ENCODE results near the gene MAPKAPK2. TPM values are rescaled to one million over a fixed set of nuclear protein-coding genes. Genes with fewer than 3 reads are reported as not detected.

Gene MAPKAPK2
- total RNA-seq, 2 experiments from 2014 or later = 14.5 to 39.9 TPM

DNA sequence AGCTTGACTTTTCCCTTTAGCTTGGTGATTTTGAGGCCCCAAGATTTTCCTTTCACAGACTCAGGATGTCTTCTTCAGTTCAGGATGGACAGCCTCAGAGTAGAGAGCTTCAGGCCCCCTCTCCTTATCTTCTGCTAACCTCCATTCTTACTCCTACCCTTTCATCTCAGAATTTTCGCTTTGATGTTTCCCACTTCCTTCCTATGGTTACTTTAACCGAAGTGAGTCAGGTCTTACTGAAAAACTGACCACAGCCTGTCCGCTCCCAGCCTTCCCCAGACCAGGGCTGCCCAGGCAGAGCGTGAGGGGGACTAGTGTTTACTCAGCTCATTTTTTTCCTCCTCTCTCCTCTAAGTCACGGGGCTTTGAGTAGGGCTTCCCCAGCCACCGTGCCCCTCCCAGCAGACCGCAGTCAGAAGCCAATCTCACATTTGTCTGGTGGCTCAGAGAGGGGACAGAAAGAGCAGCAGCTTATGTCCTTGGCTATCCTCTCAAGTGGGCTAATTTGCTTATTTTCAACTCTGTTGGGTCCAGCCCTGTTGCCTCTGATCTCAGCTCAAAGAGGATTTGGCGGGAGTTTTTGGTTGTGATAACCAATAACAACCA is 81.6 kb downstream of the MAPKAPK2 start:
- Histone ChIP-seq H3K9me3 (ENCODE audit: low read length) (no peaks in the 10 kb centered on the region), H3K79me2 (ENCODE audit: insufficient read depth, low read depth, low read length) (no peaks in the 10 kb centered on the region), H4K20me1 (ENCODE audit: insufficient read depth, low read length) (no peaks in the 10 kb centered on the region), H2AFZ (ENCODE audit: low read length) (no peak overlapping the region), H3K4me1 (ENCODE audit: insufficient read depth, low read length, poor library complexity, severe bottlenecking) (peaks cover 9% of the 10 kb centered on the region), H3K4me2 (ENCODE audit: low read length) (no peak overlapping the region), H3K9me2 (ENCODE audit: insufficient read depth, low read length) (no peaks in the 10 kb centered on the region), H3K36me3 (ENCODE audit: insufficient read depth, low read length) (no peaks in the 10 kb centered on the region), H3K27ac (ENCODE audit: low read depth, low read length, poor library complexity, severe bottlenecking) (no peak overlapping the region), H3K4me3 (ENCODE audit: low read depth, low read length, poor library complexity, severe bottlenecking) (no peak overlapping the region)
- ChIA-PET POLR2A (interaction anchor here (0.6 to 1.6 kb wide), 4 partner anchors 8 to 52 kb away, joined by 3 to 7 read pairs (median 4); no protein-coding TSS in a partner anchor), CTCF (ENCODE audit: unreplicated experiment) (no interaction called here)
- no TSS peak for BruUV-seq (replicated peaks)
- intact Hi-C loops (cut with micrococcal nuclease; ENCODE audit: unreplicated experiment) = no loop called here
- no peak for DNase-seq (ENCODE audit: low spot score)
- TF ChIP-seq, protein P1, sequence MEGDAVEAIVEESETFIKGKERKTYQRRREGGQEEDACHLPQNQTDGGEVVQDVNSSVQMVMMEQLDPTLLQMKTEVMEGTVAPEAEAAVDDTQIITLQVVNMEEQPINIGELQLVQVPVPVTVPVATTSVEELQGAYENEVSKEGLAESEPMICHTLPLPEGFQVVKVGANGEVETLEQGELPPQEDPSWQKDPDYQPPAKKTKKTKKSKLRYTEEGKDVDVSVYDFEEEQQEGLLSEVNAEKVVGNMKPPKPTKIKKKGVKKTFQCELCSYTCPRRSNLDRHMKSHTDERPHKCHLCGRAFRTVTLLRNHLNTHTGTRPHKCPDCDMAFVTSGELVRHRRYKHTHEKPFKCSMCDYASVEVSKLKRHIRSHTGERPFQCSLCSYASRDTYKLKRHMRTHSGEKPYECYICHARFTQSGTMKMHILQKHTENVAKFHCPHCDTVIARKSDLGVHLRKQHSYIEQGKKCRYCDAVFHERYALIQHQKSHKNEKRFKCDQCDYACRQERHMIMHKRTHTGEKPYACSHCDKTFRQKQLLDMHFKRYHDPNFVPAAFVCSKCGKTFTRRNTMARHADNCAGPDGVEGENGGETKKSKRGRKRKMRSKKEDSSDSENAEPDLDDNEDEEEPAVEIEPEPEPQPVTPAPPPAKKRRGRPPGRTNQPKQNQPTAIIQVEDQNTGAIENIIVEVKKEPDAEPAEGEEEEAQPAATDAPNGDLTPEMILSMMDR (conservative IDR thresholded peaks at IDR 0.05; ENCODE audit: low read length) = no peak
- TF ChIP-seq EZH2phosphoT487 (IDR thresholded peaks at IDR 0.05; ENCODE audit: borderline replicate concordance, low read depth, low read length) = no peak

DNA sequence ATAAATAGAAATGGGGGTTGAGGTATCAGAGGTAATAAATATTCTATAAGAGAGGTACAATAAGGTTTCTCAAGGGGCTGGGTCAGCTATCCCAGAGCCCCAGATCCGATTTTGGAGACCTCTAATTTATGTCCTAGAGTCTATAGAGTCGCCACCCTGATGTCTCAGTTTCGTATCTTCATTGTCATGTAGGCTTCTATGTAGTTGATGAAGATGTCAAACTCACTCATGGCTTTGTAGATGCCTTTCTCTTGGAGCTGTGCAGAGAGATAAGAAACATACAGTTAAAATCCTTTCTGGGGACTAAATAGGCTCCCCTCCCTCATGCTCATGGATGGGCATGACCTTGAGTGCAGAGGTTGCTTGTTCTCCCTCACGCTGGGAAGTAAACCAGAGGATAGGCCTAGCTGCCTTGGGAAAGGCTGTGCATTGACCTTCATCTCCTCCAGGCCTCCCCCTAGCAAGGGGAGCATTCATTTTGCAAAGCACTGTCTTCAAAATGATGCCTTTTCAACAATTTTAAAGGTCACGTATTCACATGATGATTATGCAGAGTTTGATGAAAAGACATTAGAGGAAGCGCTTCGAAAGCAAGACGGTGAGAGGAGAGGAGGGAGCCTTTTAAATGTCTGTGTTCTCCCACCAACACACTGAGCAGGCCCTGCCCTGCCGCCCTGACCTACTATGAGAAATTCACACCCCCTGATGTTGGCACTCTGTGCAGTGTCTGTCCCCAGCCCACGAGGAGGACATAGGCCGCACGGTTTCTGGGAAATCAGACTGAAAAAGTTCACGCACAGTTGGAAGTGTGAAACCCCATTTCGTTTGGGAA is 84.0 kb downstream of the MAPKAPK2 start:
- Histone ChIP-seq H3K27ac (ENCODE audit: low read depth, low read length, poor library complexity, severe bottlenecking) (no peak overlapping the region), H3K4me1 (ENCODE audit: insufficient read depth, low read length, poor library complexity, severe bottlenecking) (peaks cover 20% of the 10 kb centered on the region), H3K36me3 (ENCODE audit: insufficient read depth, low read length) (no peaks in the 10 kb centered on the region), H3K79me2 (ENCODE audit: insufficient read depth, low read depth, low read length) (no peaks in the 10 kb centered on the region), H3K4me2 (ENCODE audit: low read length) (no peak overlapping the region), H3K9me3 (ENCODE audit: low read length) (no peaks in the 10 kb centered on the region), H3K9me2 (ENCODE audit: insufficient read depth, low read length) (no peaks in the 10 kb centered on the region), H4K20me1 (ENCODE audit: insufficient read depth, low read length) (no peaks in the 10 kb centered on the region), H2AFZ (ENCODE audit: low read length) (no peak overlapping the region), H3K4me3 (ENCODE audit: low read depth, low read length, poor library complexity, severe bottlenecking) (no peak overlapping the region)
- no peak for TF ChIP-seq EZH2phosphoT487 (IDR thresholded peaks at IDR 0.05; ENCODE audit: borderline replicate concordance, low read depth, low read length)
- TF ChIP-seq, protein P1 (conservative IDR thresholded peaks at IDR 0.05; ENCODE audit: low read length) = no peak
- ChIA-PET POLR2A (interaction anchor here (0.6 to 4.7 kb wide), 6 partner anchors 13 to 204 kb away, joined by 3 to 15 read pairs (median 4); no protein-coding TSS in a partner anchor), CTCF (ENCODE audit: unreplicated experiment) (interaction anchor here (0.8 kb wide), 1 partner anchor 8 kb away, joined by 3 read pairs; no protein-coding TSS in a partner anchor)
- BruUV-seq (replicated peaks) = no TSS peak
- no peak for DNase-seq (ENCODE audit: low spot score)
- intact Hi-C loops (cut with micrococcal nuclease; ENCODE audit: unreplicated experiment) = no loop called here

Data from OCI-LY7 (cell line).